Measurements from ENCODE around the gene HSF2BP.

DNA sequence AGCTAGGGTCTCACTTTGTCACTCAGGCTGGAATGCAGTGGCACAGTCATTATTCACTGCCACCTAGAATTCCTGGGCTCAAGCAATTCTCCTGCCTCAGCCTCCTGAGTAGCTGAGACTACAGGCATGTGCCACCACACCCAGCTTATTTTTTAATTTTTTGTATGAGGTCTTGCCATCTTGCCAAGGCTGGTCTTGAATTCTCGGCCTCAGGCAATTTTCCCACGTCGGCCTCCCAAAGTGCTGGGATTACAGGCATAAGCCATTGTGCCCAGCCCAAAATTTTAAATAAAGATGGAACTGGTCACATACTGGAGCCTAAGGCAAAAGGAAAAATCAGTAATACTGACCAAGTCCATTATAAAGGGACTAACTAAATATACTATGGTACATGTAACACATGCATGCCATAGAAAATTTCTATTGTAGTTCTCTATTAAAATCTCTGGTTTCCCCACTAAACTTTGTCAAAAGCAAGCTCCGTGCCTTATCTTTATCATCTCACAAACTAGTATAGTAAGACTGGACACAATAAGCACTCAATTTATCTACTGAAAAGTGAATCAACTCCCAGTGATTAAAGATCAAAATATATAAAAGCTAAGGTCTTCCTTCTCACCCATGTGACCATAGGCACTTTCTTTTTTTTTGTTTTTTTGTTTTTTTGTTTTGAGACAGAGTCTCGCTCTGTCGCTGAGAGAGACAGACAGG is 61.6 kb downstream of the HSF2BP start:
- no peak for TF ChIP-seq POLR2A (IDR thresholded peaks at IDR 0.05)
- TF ChIP-seq, protein P1, sequence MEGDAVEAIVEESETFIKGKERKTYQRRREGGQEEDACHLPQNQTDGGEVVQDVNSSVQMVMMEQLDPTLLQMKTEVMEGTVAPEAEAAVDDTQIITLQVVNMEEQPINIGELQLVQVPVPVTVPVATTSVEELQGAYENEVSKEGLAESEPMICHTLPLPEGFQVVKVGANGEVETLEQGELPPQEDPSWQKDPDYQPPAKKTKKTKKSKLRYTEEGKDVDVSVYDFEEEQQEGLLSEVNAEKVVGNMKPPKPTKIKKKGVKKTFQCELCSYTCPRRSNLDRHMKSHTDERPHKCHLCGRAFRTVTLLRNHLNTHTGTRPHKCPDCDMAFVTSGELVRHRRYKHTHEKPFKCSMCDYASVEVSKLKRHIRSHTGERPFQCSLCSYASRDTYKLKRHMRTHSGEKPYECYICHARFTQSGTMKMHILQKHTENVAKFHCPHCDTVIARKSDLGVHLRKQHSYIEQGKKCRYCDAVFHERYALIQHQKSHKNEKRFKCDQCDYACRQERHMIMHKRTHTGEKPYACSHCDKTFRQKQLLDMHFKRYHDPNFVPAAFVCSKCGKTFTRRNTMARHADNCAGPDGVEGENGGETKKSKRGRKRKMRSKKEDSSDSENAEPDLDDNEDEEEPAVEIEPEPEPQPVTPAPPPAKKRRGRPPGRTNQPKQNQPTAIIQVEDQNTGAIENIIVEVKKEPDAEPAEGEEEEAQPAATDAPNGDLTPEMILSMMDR (IDR thresholded peaks at IDR 0.05): no peak
